GM10248 (cell line): ENCODE results near the gene ADAT2.
"Not testable (repeated sequence)": the region's sequence is repeated elsewhere in the genome, so short reads cannot be mapped to it uniquely, and the experiment has no call there.

Source experiments
- CTCF ChIA-PET: fragments of 300-600 bp; sonication (Branson Sonifier 250); formaldehyde crosslinking; extraction: SDS; loops from one replicate; lab custom pipeline; 2021; ENCODE audit warnings: antibody characterized with exemption; lab: Yijun Ruan, JAX
- POLR2A ChIA-PET: fragments of 350-650 bp; sonication (Branson Sonifier 250); formaldehyde crosslinking; extraction: SDS; loops from one replicate; lab custom pipeline; 2020; ENCODE audit warnings: antibody characterized with exemption; lab: Yijun Ruan, JAX
- DNase-seq: peaks from one replicate; pipeline ENCODE4 v3.0.0; 2012; ENCODE audit errors: extremely low spot score
- TF ChIP-seq, protein P1 (sequence below): IDR thresholded peaks from 2 replicates; pipeline ENCODE4 v1.5.1; 2012; ENCODE audit warnings: mild to moderate bottlenecking, low read depth; ENCODE audit errors: extremely low read depth, missing control alignments, control extremely low read depth

The ADAT2 gene

DNA sequence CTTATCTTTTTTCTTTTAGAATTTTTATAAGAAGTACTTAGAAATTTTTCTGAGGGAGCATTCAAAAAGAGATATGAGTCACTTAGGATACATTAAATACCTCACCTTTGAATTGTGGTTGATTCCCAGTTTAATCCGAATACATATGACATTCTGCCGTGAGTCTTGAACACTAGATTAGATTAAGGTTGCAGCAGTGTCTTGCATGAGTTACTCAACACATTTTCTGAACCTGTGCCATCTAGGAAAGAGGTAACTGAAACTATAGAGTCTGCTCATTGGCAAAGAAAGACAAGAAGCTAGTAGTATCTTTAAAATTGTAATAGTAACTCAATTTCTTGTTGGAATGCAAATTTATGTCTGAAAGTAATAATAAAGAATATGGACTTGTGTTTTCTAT lies 15.1 kb upstream of the ADAT2 start:
- TF ChIP-seq, protein P1, sequence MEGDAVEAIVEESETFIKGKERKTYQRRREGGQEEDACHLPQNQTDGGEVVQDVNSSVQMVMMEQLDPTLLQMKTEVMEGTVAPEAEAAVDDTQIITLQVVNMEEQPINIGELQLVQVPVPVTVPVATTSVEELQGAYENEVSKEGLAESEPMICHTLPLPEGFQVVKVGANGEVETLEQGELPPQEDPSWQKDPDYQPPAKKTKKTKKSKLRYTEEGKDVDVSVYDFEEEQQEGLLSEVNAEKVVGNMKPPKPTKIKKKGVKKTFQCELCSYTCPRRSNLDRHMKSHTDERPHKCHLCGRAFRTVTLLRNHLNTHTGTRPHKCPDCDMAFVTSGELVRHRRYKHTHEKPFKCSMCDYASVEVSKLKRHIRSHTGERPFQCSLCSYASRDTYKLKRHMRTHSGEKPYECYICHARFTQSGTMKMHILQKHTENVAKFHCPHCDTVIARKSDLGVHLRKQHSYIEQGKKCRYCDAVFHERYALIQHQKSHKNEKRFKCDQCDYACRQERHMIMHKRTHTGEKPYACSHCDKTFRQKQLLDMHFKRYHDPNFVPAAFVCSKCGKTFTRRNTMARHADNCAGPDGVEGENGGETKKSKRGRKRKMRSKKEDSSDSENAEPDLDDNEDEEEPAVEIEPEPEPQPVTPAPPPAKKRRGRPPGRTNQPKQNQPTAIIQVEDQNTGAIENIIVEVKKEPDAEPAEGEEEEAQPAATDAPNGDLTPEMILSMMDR, result no peak

DNA sequence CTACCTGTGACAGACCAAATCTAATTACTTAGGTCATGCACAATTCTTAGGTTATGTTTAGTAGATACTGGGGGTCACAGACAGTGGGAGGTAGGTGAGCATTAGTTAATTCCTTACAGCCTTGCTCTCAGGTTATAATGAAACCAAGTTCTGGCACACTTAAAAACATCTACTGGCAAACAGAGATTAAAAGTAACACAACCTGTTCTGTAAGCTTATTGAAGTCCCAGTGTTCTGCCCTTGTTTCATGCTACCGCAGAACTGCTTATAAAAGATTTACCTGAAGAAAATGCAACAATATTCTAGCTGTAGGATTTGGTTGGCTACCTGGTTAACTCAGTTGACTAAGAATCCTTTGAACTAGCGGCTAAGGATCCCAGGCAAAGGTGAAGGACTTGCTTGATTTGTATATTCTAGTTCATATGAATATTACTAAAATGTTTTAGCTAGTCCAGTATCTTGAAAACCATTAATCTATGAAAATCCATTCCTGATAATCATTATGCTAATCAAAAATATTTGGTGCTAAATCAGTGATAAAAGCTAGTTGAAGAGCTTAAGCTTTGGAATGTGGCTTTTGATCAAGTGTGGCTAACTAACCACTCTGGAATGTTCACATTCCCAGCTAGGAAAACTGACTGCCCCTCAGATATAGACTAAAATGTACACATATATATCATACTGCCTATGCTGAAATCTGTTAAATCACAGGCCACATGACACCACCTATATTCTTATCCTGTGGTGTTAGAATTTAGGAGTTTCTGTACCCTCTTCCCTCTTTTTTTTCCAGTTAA lies 7.3 kb upstream of the ADAT2 start:
- TF ChIP-seq, protein P1, result no peak
- no peak for DNase-seq
- CTCF ChIA-PET, result interaction anchor here (0.9 to 1.4 kb wide), 5 partner anchors 19 to 556 kb away, joined by 3 to 4 read pairs (median 3); no protein-coding TSS in a partner anchor
- POLR2A ChIA-PET, result no interaction called here

More for the DNA sequence above, 15.1 kb upstream of the ADAT2 start:
- CTCF ChIA-PET, result no interaction called here
- POLR2A ChIA-PET, result no interaction called here
- no peak for DNase-seq

DNA sequence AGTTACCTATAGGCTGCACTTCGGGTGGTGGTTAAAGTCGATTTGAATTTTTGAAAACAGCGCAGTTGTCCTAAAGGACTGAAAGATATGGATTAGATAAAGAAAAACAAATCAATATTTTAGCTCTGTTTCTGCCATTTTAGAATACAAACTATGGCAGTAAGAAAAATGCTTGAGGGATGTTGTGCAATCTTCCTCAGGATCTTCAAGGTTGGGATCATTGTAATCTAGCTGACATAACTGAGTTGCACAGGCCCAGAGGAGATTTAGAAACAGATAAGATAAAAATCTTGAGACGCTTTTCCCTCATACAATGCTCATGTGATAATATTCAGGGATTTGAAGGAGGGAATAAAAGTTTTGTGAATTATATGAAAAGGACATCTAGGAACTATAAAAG lies 1.0 kb upstream of the ADAT2 start:
- no peak for DNase-seq
- ChIA-PET POLR2A (no interaction called here), CTCF (interaction anchor here (2.9 kb wide), 1 partner anchor 25 kb away, joined by 13 read pairs; no protein-coding TSS in a partner anchor)
- TF ChIP-seq, protein P1, result no peak

DNA sequence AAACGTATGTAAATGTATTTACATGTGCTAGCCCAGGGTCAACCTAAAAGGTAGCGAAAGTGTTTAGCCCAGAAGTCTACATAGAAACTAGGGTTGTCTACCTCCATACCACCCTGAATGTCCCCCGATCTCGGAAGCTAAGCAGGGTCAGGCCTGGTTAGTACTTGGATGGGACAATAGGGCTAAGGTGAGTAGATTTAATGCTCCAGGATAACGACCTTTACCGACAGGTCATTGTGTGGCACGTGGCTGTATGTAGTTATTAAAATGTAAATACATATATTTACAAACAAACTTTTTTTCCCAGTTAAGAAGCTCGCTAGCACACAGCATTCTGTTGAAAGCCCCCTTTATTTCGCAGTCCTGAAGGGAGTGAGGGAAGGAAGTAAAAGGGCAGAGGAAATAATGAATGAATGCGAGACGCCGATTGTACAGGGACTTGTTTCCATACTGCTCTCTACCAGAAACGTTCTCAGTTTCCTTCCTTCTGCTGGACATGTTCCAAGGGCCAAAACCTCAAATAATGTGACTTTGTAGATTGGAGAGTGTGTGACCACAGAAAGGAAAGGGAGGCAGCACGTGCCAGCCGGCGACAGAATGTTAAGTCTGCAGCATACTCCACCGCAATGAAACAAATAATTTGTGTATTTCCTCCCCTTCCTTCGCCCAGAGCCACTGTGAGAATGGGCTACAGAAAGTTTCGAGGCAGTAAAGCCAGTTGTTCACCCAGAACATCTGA lies 612 bp downstream of the ADAT2 start:
- DNase-seq, result peak; percentile 20
- TF ChIP-seq, protein P1, result no peak
- ChIA-PET POLR2A (no interaction called here), CTCF (interaction anchor here (1.1 to 2.9 kb wide), 4 partner anchors 21 to 53 kb away, joined by 3 to 13 read pairs (median 3); no protein-coding TSS in a partner anchor)

DNA sequence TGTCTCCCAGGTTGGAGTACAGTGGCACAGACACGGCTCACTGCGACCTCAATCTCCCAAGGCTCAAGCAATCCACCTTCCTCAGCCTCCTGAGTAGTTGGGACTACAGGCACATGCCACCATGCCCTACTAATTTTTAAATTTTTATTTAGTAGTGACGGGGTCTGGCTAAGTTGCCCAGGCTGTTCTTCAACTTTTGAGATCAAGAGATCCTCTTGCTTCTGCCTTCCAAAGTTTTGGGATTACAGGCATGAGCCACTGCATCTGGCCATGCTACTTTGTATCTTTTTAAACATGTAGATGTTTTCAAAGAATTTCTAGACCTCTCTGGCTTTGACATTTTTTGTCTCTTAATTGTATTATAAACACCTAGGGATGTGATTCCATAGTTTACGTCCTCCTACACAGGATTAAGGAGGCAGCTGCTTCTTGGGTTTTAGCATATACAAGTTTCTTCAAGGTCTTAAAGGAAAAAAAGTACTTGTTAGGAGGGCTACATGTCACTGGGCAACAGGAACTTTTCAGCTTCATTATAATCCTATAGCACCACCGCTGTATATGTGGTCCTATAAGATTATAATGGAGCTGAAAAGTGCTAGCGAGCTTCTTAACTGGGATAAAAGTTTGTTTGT lies 1.3 kb downstream of the ADAT2 start:
- DNase-seq, result no peak
- POLR2A ChIA-PET, result no interaction called here
- CTCF ChIA-PET, result interaction anchor here (1.7 to 2.9 kb wide), 2 partner anchors 23 to 38 kb away, joined by 3 to 13 read pairs; no protein-coding TSS in a partner anchor

DNA sequence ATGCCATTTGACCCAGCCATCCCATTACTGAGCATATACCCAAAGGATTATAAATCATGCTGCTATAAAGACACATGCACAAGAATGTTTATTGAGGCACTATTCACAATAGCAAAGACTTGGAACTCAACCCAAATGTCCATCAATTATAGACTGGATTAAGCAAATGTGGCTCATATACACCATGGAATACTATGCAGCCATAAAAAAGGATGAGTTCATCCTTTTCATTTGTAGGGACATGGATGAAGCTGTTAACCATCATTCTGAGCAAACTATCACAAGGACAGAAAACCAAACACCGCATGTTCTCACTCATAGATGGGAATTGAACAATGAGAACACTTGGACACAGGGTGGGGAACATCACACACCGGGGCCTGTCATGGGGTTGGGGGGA lies 2.6 kb downstream of the ADAT2 start:
- CTCF ChIA-PET, DNase-seq, POLR2A ChIA-PET: not testable (repeated sequence)

More for the DNA sequence above, 1.3 kb downstream of the ADAT2 start:
- TF ChIP-seq, protein P1, result no peak
